ENCODE data around the gene TRIM36. TPM values are rescaled to one million over a fixed set of nuclear protein-coding genes. Genes with fewer than 3 reads are reported as not detected.

TRIM36 gene
- total and polyA plus RNA-seq, 2 experiments from 2014 or later = 1.4 to 8.0 TPM

- Histone ChIP-seq H3K27ac (no peak overlapping the region), H3K27me3 (peaks cover 24% of the 10 kb centered on the region), H3K36me3 (no peaks in the 10 kb centered on the region), H3K4me1 (ENCODE audit: low read depth) (no peaks in the 10 kb centered on the region), H3K9me3 (ENCODE audit: low read depth) (no peaks in the 10 kb centered on the region), H3K4me3 (no peak overlapping the region)
- TF ChIP-seq, protein P1, sequence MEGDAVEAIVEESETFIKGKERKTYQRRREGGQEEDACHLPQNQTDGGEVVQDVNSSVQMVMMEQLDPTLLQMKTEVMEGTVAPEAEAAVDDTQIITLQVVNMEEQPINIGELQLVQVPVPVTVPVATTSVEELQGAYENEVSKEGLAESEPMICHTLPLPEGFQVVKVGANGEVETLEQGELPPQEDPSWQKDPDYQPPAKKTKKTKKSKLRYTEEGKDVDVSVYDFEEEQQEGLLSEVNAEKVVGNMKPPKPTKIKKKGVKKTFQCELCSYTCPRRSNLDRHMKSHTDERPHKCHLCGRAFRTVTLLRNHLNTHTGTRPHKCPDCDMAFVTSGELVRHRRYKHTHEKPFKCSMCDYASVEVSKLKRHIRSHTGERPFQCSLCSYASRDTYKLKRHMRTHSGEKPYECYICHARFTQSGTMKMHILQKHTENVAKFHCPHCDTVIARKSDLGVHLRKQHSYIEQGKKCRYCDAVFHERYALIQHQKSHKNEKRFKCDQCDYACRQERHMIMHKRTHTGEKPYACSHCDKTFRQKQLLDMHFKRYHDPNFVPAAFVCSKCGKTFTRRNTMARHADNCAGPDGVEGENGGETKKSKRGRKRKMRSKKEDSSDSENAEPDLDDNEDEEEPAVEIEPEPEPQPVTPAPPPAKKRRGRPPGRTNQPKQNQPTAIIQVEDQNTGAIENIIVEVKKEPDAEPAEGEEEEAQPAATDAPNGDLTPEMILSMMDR (IDR thresholded peaks at IDR 0.05; ENCODE audit: low read depth, low read length) = no peak
- no peak for DNase-seq (ENCODE audit: low read depth in 1 of 2, low spot score in 1 of 2)
These were observed 2.8 kb downstream of the TRIM36 start for GRCh38 chr5:115166744-115167393.

GRCh38 chr5:115165790-115166189, 3.9 kb downstream of the TRIM36 start:
- TF ChIP-seq, protein P1 (IDR thresholded peaks at IDR 0.05; ENCODE audit: low read depth, low read length) = no peak
- H3K36me3 ChIP-seq = no peaks in the 10 kb centered on the region
- H3K9me3 ChIP-seq (ENCODE audit: low read depth) = no peaks in the 10 kb centered on the region
- peaks cover 13% of the 10 kb centered on the region for H3K27me3 ChIP-seq
- H3K27ac ChIP-seq = no peak overlapping the region
- no peak overlapping the region for H3K4me3 ChIP-seq
- DNase-seq (ENCODE audit: low read depth in 1 of 2, low spot score in 1 of 2) = no peak
- H3K4me1 ChIP-seq (ENCODE audit: low read depth) = no peaks in the 10 kb centered on the region

GRCh38 chr5:115160975-115161475, 8.7 kb downstream of the TRIM36 start:
- TF ChIP-seq, protein P1 (IDR thresholded peaks at IDR 0.05; ENCODE audit: low read depth, low read length) = no peak
- Histone ChIP-seq H3K4me1 (ENCODE audit: low read depth) (no peaks in the 10 kb centered on the region), H3K9me3 (ENCODE audit: low read depth) (no peaks in the 10 kb centered on the region), H3K4me3 (no peak overlapping the region), H3K36me3 (no peaks in the 10 kb centered on the region), H3K27ac (no peak overlapping the region), H3K27me3 (no peaks in the 10 kb centered on the region)
- no peak for DNase-seq (ENCODE audit: low read depth in 1 of 2, low spot score in 1 of 2)

- no peak overlapping the region for H3K4me3 ChIP-seq
- no peaks in the 10 kb centered on the region for H3K4me1 ChIP-seq (ENCODE audit: low read depth)
- TF ChIP-seq, protein P1 (IDR thresholded peaks at IDR 0.05; ENCODE audit: low read depth, low read length) = no peak
- no peaks in the 10 kb centered on the region for H3K36me3 ChIP-seq
- DNase-seq (ENCODE audit: low read depth in 1 of 2, low spot score in 1 of 2) = no peak
- no peaks in the 10 kb centered on the region for H3K27me3 ChIP-seq
- no peak overlapping the region for H3K27ac ChIP-seq
- H3K9me3 ChIP-seq (ENCODE audit: low read depth) = no peaks in the 10 kb centered on the region
These were observed 18.4 kb downstream of the TRIM36 start for GRCh38 chr5:115151208-115151805.

DNA sequence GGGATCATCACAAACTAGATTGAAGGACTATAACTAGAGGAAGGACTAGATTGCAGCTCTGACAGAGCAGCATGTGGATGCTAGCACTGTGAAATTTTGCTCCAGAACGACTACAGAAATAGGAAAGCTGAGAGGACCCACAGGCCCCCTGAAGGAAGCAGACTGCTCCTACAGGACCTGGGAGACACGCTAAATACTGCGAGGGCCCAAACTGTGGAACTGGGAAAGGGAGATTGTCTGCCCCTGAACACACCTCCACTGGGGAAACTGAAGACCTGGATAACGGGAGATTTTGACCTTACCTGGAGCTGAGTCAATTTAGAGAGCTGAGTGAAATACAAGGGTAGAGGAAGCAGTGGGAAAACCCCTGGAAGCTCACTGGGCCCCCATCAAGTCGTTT, 19.2 kb downstream of the TRIM36 start:
- Histone ChIP-seq H3K4me1 (ENCODE audit: low read depth) (no peaks in the 10 kb centered on the region), H3K4me3 (no peak overlapping the region), H3K36me3 (no peaks in the 10 kb centered on the region), H3K9me3 (ENCODE audit: low read depth) (no peaks in the 10 kb centered on the region), H3K27me3 (no peaks in the 10 kb centered on the region), H3K27ac (no peak overlapping the region)
- TF ChIP-seq, protein P1 (IDR thresholded peaks at IDR 0.05; ENCODE audit: low read depth, low read length) = no peak
- DNase-seq (ENCODE audit: low read depth in 1 of 2, low spot score in 1 of 2) = no peak
